Endodermal cell (in vitro differentiated cells): ENCODE data around the gene ABCC1. TPM values are rescaled to one million over a fixed set of nuclear protein-coding genes. Genes with fewer than 3 reads are reported as not detected.
"Not testable (repeated sequence)": the region's sequence is repeated elsewhere in the genome, so short reads cannot be mapped to it uniquely, and the experiment has no call there.

Experiments used
- DNase-seq: peaks from one replicate; pipeline ENCODE4 v3.0.0-alpha.2; 2017
- H3K27ac ChIP-seq: 2 replicates; pipeline ENCODE4 v1.5.1; 2013; ENCODE audit warnings: mild to moderate bottlenecking, low read depth, low read length, moderate library complexity
- H3K27me3 ChIP-seq: 2 replicates; pipeline ENCODE4 v1.6.1; 2013; ENCODE audit warnings: mild to moderate bottlenecking, low read length, moderate library complexity; ENCODE audit not compliant: insufficient read depth, control insufficient read depth, poor library complexity, severe bottlenecking
- H3K36me3 ChIP-seq: 2 replicates; pipeline ENCODE4 v1.7.0; 2013; ENCODE audit warnings: mild to moderate bottlenecking, low read length, moderate library complexity; ENCODE audit not compliant: control insufficient read depth, insufficient read depth
- H3K4me1 ChIP-seq: one replicate; pipeline ENCODE4 v1.7.0; 2013; ENCODE audit warnings: low read length; ENCODE audit not compliant: control insufficient read depth, insufficient read depth
- H3K4me3 ChIP-seq: 2 replicates; pipeline ENCODE4 v1.5.1; 2013; ENCODE audit warnings: mild to moderate bottlenecking, low read length, moderate library complexity
- H3K9ac ChIP-seq: 2 replicates; pipeline ENCODE4 v1.6.1; 2013; ENCODE audit warnings: mild to moderate bottlenecking, low read length, moderate library complexity; ENCODE audit not compliant: poor library complexity, severe bottlenecking; ENCODE audit errors: extremely low read depth
- H3K9me3 ChIP-seq: 2 replicates; pipeline ENCODE4 v1.6.1; 2013; ENCODE audit warnings: mild to moderate bottlenecking, low read length, moderate library complexity; ENCODE audit not compliant: control insufficient read depth
- H3K27ac Mint-ChIP-seq: 2 replicates; pipeline ENCODE4 v1.8.0; 2020; ENCODE audit warnings: mixed read lengths
- H3K27me3 Mint-ChIP-seq: 2 replicates; pipeline ENCODE4 v1.8.0; 2021; ENCODE audit warnings: mild to moderate bottlenecking, mixed read lengths; ENCODE audit not compliant: insufficient read depth
- H3K36me3 Mint-ChIP-seq: 2 replicates; pipeline ENCODE4 v1.8.0; 2020; ENCODE audit warnings: low read depth, mixed read lengths
- H3K4me1 Mint-ChIP-seq: 2 replicates; pipeline ENCODE4 v1.8.0; 2020; ENCODE audit warnings: mixed read lengths
- H3K4me3 Mint-ChIP-seq: 2 replicates; pipeline ENCODE4 v1.8.0; 2020; ENCODE audit warnings: mild to moderate bottlenecking, moderate library complexity, mixed read lengths
- H3K9me3 Mint-ChIP-seq: 2 replicates; pipeline ENCODE4 v1.8.0; 2020; ENCODE audit warnings: mild to moderate bottlenecking, mixed read lengths
- CTCF ChIP-seq: fragments of 200-600 bp; sonication (generic); conservative IDR thresholded peaks from 2 replicates; pipeline ENCODE4 v1.5.0; 2021; ENCODE audit warnings: antibody characterized with exemption, mild to moderate bottlenecking
- WGBS, 2 experiments: methylation state at CpG; one replicate each; pipeline versions ENCODE4 v1.1.5 to v1.1.7; 2013; ENCODE audit warnings: missing lambda C conversion rate in 2 of 2, mixed read lengths in 1 of 2; ENCODE audit not compliant: insufficient coverage in 1 of 2, insufficient read length in 1 of 2; 5-methylcytosine and 5-hydroxymethylcytosine counted together
- total RNA-seq, 2 donors: library from RNA; stranded (reverse); fragmentation: NEBNext Ultra II Directional in 1 of 2; extraction: Animal tissue kit (Norgen Biotek cat#: 25700) in 1 of 2; gene quantifications; 2 replicates in 1 of 2; 3 replicates in 1 of 2; pipeline ENCODE4 v1.2.1, GENCODE V29; 2021

Gene ABCC1
- total RNA-seq, 2 donors from 2014 or later, result 47.1 to 51.2 TPM

GRCh38 chr16:16101585-16101984 is 152.2 kb downstream of the ABCC1 start:
- H3K27ac Mint-ChIP-seq, result no peak overlapping the region
- Histone ChIP-seq H3K36me3 (peaks cover 41% of the 10 kb centered on the region), H3K27ac (no peak overlapping the region), H3K27me3 (no peaks in the 10 kb centered on the region), H3K4me1 (no peaks in the 10 kb centered on the region), H3K9ac (no peak overlapping the region), H3K9me3 (peaks cover 8% of the 10 kb centered on the region), H3K4me3 (no peak overlapping the region)
- 97 to 100% methylated on average over 2 to 5 of the region's 5 CpGs for WGBS, 2 experiments
- TF ChIP-seq CTCF, result no peak
- no peaks in the 10 kb centered on the region for H3K27me3 Mint-ChIP-seq
- peaks cover 6% of the 10 kb centered on the region for H3K9me3 Mint-ChIP-seq
- peaks cover 59% of the 10 kb centered on the region for H3K36me3 Mint-ChIP-seq
- DNase-seq, result no peak
- H3K4me1 Mint-ChIP-seq, result peaks cover 3% of the 10 kb centered on the region
- no peak overlapping the region for H3K4me3 Mint-ChIP-seq

GRCh38 chr16:16102738-16103137 is 153.3 kb downstream of the ABCC1 start:
- 94 to 95% methylated on average over 4 of the region's 4 CpGs for WGBS, 2 experiments

GRCh38 chr16:16104132-16104803 is 154.9 kb downstream of the ABCC1 start:
- H3K27me3 ChIP-seq, DNase-seq, H3K4me3 Mint-ChIP-seq, H3K4me3 ChIP-seq, H3K4me1 Mint-ChIP-seq, H3K4me1 ChIP-seq, H3K9ac ChIP-seq, H3K9me3 ChIP-seq, H3K27me3 Mint-ChIP-seq, H3K9me3 Mint-ChIP-seq, H3K27ac ChIP-seq: not testable (repeated sequence)
- Mint-ChIP-seq H3K27ac (peak overlapping the region; percentile 56), H3K36me3 (peaks cover 58% of the 10 kb centered on the region)
- peaks cover 29% of the 10 kb centered on the region for H3K36me3 ChIP-seq
- 93 to 95% methylated on average over 11 to 15 of the region's 16 CpGs for WGBS, 2 experiments

More at GRCh38 chr16:16102738-16103137, 153.3 kb downstream of the ABCC1 start:
- TF ChIP-seq CTCF, result no peak
- Mint-ChIP-seq H3K27ac (no peak overlapping the region), H3K36me3 (peaks cover 59% of the 10 kb centered on the region), H3K27me3 (no peaks in the 10 kb centered on the region), H3K4me3 (no peak overlapping the region), H3K9me3 (peaks cover 6% of the 10 kb centered on the region), H3K4me1 (no peaks in the 10 kb centered on the region)
- Histone ChIP-seq H3K9me3 (peaks cover 8% of the 10 kb centered on the region), H3K9ac (no peak overlapping the region), H3K36me3 (peaks cover 38% of the 10 kb centered on the region), H3K4me3 (no peak overlapping the region), H3K27me3 (no peaks in the 10 kb centered on the region), H3K27ac (no peak overlapping the region), H3K4me1 (no peaks in the 10 kb centered on the region)
- DNase-seq, result no peak

- not testable (repeated sequence) for H3K4me3 Mint-ChIP-seq, H3K9me3 ChIP-seq, H3K27me3 ChIP-seq, H3K4me1 ChIP-seq, DNase-seq, H3K27me3 Mint-ChIP-seq, H3K27ac ChIP-seq, H3K4me3 ChIP-seq, H3K9me3 Mint-ChIP-seq, H3K9ac ChIP-seq, H3K4me1 Mint-ChIP-seq, H3K27ac Mint-ChIP-seq
- WGBS, 2 experiments, result 97% methylated on average over 21 of the region's 21 CpGs; no CpG with 5 or more reads in 1 of the 2 experiments
- H3K36me3 Mint-ChIP-seq, result peaks cover 63% of the 10 kb centered on the region
- peaks cover 29% of the 10 kb centered on the region for H3K36me3 ChIP-seq
These were observed 155.4 kb downstream of the ABCC1 start for GRCh38 chr16:16104804-16105141.
